ENCODE data around the gene ZFPM1.

The ZFPM1 gene

GRCh38 chr16:88446061-88446460, 7.0 kb upstream of the ZFPM1 start:
- Histone ChIP-seq H3K36me3 (ENCODE audit: control insufficient read depth in 5 of 5, insufficient read depth in 5 of 5, low read length in 5 of 5) (peaks cover 0 to 2% (median 0%) of the 10 kb centered on the region in 5 donors), H3K9me3 (ENCODE audit: control insufficient read depth in 5 of 5, low read length in 5 of 5) (no peaks in the 10 kb centered on the region)

GRCh38 chr16:88446736-88447135, 6.3 kb upstream of the ZFPM1 start:
- no peak overlapping the region for H3K9ac ChIP-seq (ENCODE audit: low read length in 5 of 5)
- H3K4me1 ChIP-seq (ENCODE audit: control insufficient read depth in 5 of 5, insufficient read depth in 5 of 5, low read length in 5 of 5), result peaks cover 0 to 31% (median 26%) of the 10 kb centered on the region in 5 donors
- H3K36me3 ChIP-seq (ENCODE audit: control insufficient read depth in 5 of 5, insufficient read depth in 5 of 5, low read length in 5 of 5), result no peaks in the 10 kb centered on the region
- no peak overlapping the region for H3K4me3 ChIP-seq (ENCODE audit: low read depth in 1 of 5, low read length in 5 of 5)
- peaks cover 6 to 23% (median 12%) of the 10 kb centered on the region in 5 donors for H3K27me3 ChIP-seq (ENCODE audit: control insufficient read depth in 5 of 5, insufficient read depth in 4 of 5, low read length in 5 of 5)
- no peaks in the 10 kb centered on the region for H3K9me3 ChIP-seq (ENCODE audit: control insufficient read depth in 5 of 5, low read length in 5 of 5)
- H3K27ac ChIP-seq (ENCODE audit: low read depth, low read length), result no peak overlapping the region

More at GRCh38 chr16:88446061-88446460, 7.0 kb upstream of the ZFPM1 start:
- Histone ChIP-seq H3K4me1 (ENCODE audit: control insufficient read depth in 5 of 5, insufficient read depth in 5 of 5, low read length in 5 of 5) (peaks cover 0 to 29% (median 26%) of the 10 kb centered on the region in 5 donors), H3K27ac (ENCODE audit: low read depth, low read length) (no peak overlapping the region), H3K27me3 (ENCODE audit: control insufficient read depth in 5 of 5, insufficient read depth in 4 of 5, low read length in 5 of 5) (peaks cover 6 to 26% (median 12%) of the 10 kb centered on the region in 5 donors), H3K4me3 (ENCODE audit: low read depth in 1 of 5, low read length in 5 of 5) (no peak overlapping the region), H3K9ac (ENCODE audit: low read length in 5 of 5) (no peak overlapping the region)

- peaks cover 6 to 20% (median 12%) of the 10 kb centered on the region in 5 donors for H3K27me3 ChIP-seq (ENCODE audit: control insufficient read depth in 5 of 5, insufficient read depth in 4 of 5, low read length in 5 of 5)
- peaks cover 0 to 37% (median 32%) of the 10 kb centered on the region in 5 donors for H3K4me1 ChIP-seq (ENCODE audit: control insufficient read depth in 5 of 5, insufficient read depth in 5 of 5, low read length in 5 of 5)
- H3K36me3 ChIP-seq (ENCODE audit: control insufficient read depth in 5 of 5, insufficient read depth in 5 of 5, low read length in 5 of 5), result no peaks in the 10 kb centered on the region
Measured at GRCh38 chr16:88447881-88448280, 5.2 kb upstream of the ZFPM1 start.

GRCh38 chr16:88448461-88449266, 4.4 kb upstream of the ZFPM1 start:
- Histone ChIP-seq H3K9me3 (ENCODE audit: control insufficient read depth in 5 of 5, low read length in 5 of 5) (no peaks in the 10 kb centered on the region), H3K27me3 (ENCODE audit: control insufficient read depth in 5 of 5, insufficient read depth in 4 of 5, low read length in 5 of 5) (peaks cover 3 to 16% (median 12%) of the 10 kb centered on the region in 5 donors), H3K4me1 (ENCODE audit: control insufficient read depth in 5 of 5, insufficient read depth in 5 of 5, low read length in 5 of 5) (peaks cover 0 to 33% (median 27%) of the 10 kb centered on the region in 5 donors), H3K36me3 (ENCODE audit: control insufficient read depth in 5 of 5, insufficient read depth in 5 of 5, low read length in 5 of 5) (no peaks in the 10 kb centered on the region), H3K27ac (ENCODE audit: low read depth, low read length) (no peak overlapping the region), H3K4me3 (ENCODE audit: low read depth in 1 of 5, low read length in 5 of 5) (no peak overlapping the region), H3K9ac (ENCODE audit: low read length in 5 of 5) (peak overlapping the region in 1 of 5 donors; percentile 30)

More at GRCh38 chr16:88447881-88448280, 5.2 kb upstream of the ZFPM1 start:
- no peaks in the 10 kb centered on the region for H3K9me3 ChIP-seq (ENCODE audit: control insufficient read depth in 5 of 5, low read length in 5 of 5)
- peak overlapping the region in 1 of 5 donors; percentile 30 for H3K9ac ChIP-seq (ENCODE audit: low read length in 5 of 5)
- H3K4me3 ChIP-seq (ENCODE audit: low read depth in 1 of 5, low read length in 5 of 5), result no peak overlapping the region
- H3K27ac ChIP-seq (ENCODE audit: low read depth, low read length), result no peak overlapping the region

GRCh38 chr16:88449267-88449561, 3.9 kb upstream of the ZFPM1 start:
- Histone ChIP-seq H3K27me3 (ENCODE audit: control insufficient read depth in 5 of 5, insufficient read depth in 4 of 5, low read length in 5 of 5) (peaks cover 4 to 17% (median 12%) of the 10 kb centered on the region in 5 donors), H3K4me3 (ENCODE audit: low read depth in 1 of 5, low read length in 5 of 5) (no peak overlapping the region), H3K9ac (ENCODE audit: low read length in 5 of 5) (no peak overlapping the region), H3K9me3 (ENCODE audit: control insufficient read depth in 5 of 5, low read length in 5 of 5) (no peaks in the 10 kb centered on the region), H3K36me3 (ENCODE audit: control insufficient read depth in 5 of 5, insufficient read depth in 5 of 5, low read length in 5 of 5) (no peaks in the 10 kb centered on the region), H3K4me1 (ENCODE audit: control insufficient read depth in 5 of 5, insufficient read depth in 5 of 5, low read length in 5 of 5) (peaks cover 0 to 39% (median 32%) of the 10 kb centered on the region in 5 donors), H3K27ac (ENCODE audit: low read depth, low read length) (no peak overlapping the region)

GRCh38 chr16:88451586-88452481, 1.2 kb upstream of the ZFPM1 start:
- Histone ChIP-seq H3K4me3 (ENCODE audit: low read depth in 1 of 5, low read length in 5 of 5) (peak overlapping the region in 2 of 5 donors; percentile 60 to 73), H3K9me3 (ENCODE audit: control insufficient read depth in 5 of 5, low read length in 5 of 5) (no peaks in the 10 kb centered on the region), H3K36me3 (ENCODE audit: control insufficient read depth in 5 of 5, insufficient read depth in 5 of 5, low read length in 5 of 5) (no peaks in the 10 kb centered on the region), H3K27me3 (ENCODE audit: control insufficient read depth in 5 of 5, insufficient read depth in 4 of 5, low read length in 5 of 5) (peaks cover 14 to 19% (median 17%) of the 10 kb centered on the region in 5 donors), H3K27ac (ENCODE audit: low read depth, low read length) (no peak overlapping the region), H3K4me1 (ENCODE audit: control insufficient read depth in 5 of 5, insufficient read depth in 5 of 5, low read length in 5 of 5) (peaks cover 0 to 62% (median 54%) of the 10 kb centered on the region in 5 donors), H3K9ac (ENCODE audit: low read length in 5 of 5) (peak overlapping the region in 1 of 5 donors; percentile 39)

- Histone ChIP-seq H3K9ac (ENCODE audit: low read length in 5 of 5) (peak overlapping the region in 2 of 5 donors; percentile 25 to 39), H3K27ac (ENCODE audit: low read depth, low read length) (no peak overlapping the region), H3K36me3 (ENCODE audit: control insufficient read depth in 5 of 5, insufficient read depth in 5 of 5, low read length in 5 of 5) (no peaks in the 10 kb centered on the region), H3K9me3 (ENCODE audit: control insufficient read depth in 5 of 5, low read length in 5 of 5) (no peaks in the 10 kb centered on the region), H3K4me3 (ENCODE audit: low read depth in 1 of 5, low read length in 5 of 5) (peak overlapping the region in 4 of 5 donors; percentile 55 to 73 (median 60)), H3K4me1 (ENCODE audit: control insufficient read depth in 5 of 5, insufficient read depth in 5 of 5, low read length in 5 of 5) (peaks cover 0 to 62% (median 54%) of the 10 kb centered on the region in 5 donors), H3K27me3 (ENCODE audit: control insufficient read depth in 5 of 5, insufficient read depth in 4 of 5, low read length in 5 of 5) (peaks cover 11 to 15% (median 13%) of the 10 kb centered on the region in 5 donors)
Measured at GRCh38 chr16:88452482-88453216, 431 bp upstream of the ZFPM1 start.

GRCh38 chr16:88453611-88454522, 787 bp downstream of the ZFPM1 start:
- Histone ChIP-seq H3K36me3 (ENCODE audit: control insufficient read depth in 5 of 5, insufficient read depth in 5 of 5, low read length in 5 of 5) (no peaks in the 10 kb centered on the region), H3K27me3 (ENCODE audit: control insufficient read depth in 5 of 5, insufficient read depth in 4 of 5, low read length in 5 of 5) (peaks cover 11 to 18% (median 13%) of the 10 kb centered on the region in 5 donors), H3K9me3 (ENCODE audit: control insufficient read depth in 5 of 5, low read length in 5 of 5) (no peaks in the 10 kb centered on the region), H3K4me1 (ENCODE audit: control insufficient read depth in 5 of 5, insufficient read depth in 5 of 5, low read length in 5 of 5) (peaks cover 0 to 49% (median 43%) of the 10 kb centered on the region in 5 donors), H3K4me3 (ENCODE audit: low read depth in 1 of 5, low read length in 5 of 5) (peak overlapping the region in 4 of 5 donors; percentile 62 to 70 (median 66)), H3K9ac (ENCODE audit: low read length in 5 of 5) (peak overlapping the region in 2 of 5 donors; percentile 19 to 66), H3K27ac (ENCODE audit: low read depth, low read length) (no peak overlapping the region)

Data from subcutaneous abdominal adipose tissue (tissue), 5 donors.